GM13977 (cell line): ENCODE results near the gene RGS7.

Source experiments
- DNase-seq: peaks from one replicate; pipeline ENCODE4 v3.0.0; 2012; ENCODE audit warnings: low spot score
- in situ Hi-C: fragments of 300-500 bp; cut with MboI; formaldehyde crosslinking; loops from one replicate; pipeline ENCODE4 v1.12.0; 2022; ENCODE audit warnings: low sequenced_read_pairs, low pct_unique_long_range_greater_than_20kb, mixed read lengths, inconsistent platforms; ENCODE audit not compliant: unreplicated experiment
- TF ChIP-seq, protein P1 (sequence below): IDR thresholded peaks from 2 replicates; pipeline ENCODE4 v1.5.1; 2012; ENCODE audit warnings: mild to moderate bottlenecking, control low read depth; ENCODE audit not compliant: insufficient read depth; ENCODE audit errors: extremely low read depth, missing control alignments

Gene RGS7

DNA sequence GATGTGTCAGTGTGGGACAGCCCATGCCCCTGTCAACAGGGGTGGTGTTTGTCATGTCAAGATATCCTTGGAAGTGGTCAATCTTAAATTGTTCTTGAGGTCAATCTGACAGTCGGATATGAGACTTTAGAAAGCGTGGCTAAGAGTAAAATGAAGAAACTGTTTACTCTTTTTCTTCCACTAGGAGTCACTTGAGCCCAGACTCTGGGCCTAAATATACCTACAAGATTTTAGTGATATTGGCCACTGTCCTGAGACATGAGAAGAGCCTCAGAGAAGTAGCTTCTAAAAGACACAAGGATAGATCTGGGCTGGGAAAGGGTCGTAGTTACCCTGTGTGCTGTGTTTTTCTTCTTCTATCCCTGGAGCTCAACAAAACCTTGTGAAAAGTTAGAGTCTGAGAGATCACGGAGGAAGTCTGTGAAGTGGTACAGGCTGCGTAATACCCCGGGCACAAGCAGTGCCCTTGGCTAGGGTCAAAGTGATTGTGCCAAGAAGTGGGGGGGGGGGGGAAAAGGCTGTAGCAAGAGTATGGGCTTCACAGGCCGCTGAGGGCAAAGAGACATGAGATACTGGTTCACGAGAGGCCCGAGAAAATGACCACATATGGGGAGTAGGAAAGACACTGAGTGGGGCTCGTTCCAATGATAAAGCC lies 389.8 kb downstream of the RGS7 start:
- no peak for DNase-seq
- TF ChIP-seq, protein P1, sequence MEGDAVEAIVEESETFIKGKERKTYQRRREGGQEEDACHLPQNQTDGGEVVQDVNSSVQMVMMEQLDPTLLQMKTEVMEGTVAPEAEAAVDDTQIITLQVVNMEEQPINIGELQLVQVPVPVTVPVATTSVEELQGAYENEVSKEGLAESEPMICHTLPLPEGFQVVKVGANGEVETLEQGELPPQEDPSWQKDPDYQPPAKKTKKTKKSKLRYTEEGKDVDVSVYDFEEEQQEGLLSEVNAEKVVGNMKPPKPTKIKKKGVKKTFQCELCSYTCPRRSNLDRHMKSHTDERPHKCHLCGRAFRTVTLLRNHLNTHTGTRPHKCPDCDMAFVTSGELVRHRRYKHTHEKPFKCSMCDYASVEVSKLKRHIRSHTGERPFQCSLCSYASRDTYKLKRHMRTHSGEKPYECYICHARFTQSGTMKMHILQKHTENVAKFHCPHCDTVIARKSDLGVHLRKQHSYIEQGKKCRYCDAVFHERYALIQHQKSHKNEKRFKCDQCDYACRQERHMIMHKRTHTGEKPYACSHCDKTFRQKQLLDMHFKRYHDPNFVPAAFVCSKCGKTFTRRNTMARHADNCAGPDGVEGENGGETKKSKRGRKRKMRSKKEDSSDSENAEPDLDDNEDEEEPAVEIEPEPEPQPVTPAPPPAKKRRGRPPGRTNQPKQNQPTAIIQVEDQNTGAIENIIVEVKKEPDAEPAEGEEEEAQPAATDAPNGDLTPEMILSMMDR = peak; percentile 5
- in situ Hi-C loops = no loop called here

DNA sequence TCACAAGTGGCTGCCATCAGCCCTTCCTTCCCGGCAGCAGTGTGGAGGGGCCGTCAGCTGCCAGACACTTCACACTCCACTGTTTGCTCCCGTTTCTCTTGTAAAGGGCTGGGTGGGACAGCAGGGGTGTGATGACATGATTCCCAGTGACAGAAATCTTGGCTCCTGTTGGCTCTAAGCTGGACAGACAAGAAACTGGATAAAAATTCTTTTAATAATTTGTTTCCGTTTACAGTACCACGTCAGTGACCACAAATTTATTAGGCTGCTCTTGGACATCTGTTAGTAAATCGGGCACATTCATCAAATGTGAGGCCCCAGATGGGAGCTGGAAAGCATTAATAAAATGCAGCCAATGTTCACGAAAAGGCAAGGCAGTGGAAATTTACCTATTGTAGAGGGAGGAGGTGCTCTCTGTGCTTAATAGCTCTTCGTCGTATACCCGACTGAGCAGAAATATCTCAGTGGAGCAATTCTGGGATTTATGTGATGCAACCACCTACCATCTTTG lies 391.4 kb downstream of the RGS7 start:
- in situ Hi-C loops = no loop called here

DNA sequence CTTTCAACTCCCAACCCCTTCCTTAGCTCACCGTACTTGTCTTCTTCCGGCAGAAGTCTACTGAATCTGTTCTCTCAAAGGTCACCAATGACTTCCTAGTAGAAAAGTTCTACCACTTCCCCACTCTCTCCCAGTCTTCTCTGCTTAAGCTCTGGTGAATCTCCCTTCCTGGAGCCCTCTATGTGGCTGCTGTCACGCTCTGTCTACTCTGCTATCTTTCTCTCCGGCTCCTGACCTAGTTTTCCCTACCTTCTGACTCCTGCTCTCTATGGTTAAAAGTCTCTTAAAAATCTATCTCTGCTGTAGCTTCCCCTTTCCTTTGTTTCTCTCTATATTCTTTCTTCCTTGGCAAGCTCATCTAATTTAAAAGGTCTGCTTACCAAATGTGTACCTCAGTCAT lies 394.9 kb downstream of the RGS7 start:
- DNase-seq = no peak
- TF ChIP-seq, protein P1 = no peak
- in situ Hi-C loops = no loop called here

More for the DNA sequence above, 391.4 kb downstream of the RGS7 start:
- no peak for DNase-seq
- TF ChIP-seq, protein P1 = no peak

DNA sequence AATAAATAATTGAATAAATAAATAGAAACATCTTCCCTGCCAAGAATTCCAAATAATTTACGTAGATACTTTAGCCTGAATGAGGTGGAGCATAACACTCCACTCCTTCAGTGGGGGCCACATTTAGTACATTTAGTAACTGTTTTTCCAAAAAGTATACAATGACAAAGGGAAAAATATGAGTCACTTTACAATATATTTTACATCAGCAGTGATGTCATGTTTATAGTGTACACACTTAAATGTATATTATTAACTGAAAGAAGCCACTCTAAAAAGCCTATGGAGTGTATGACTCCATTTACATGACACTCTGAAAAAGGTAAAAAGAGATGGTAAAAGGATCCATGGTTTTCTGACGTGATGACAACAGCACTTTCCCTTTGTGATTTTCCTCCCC lies 400.6 kb downstream of the RGS7 start:
- TF ChIP-seq, protein P1 = no peak
- no peak for DNase-seq
- in situ Hi-C loops = no loop called here

DNA sequence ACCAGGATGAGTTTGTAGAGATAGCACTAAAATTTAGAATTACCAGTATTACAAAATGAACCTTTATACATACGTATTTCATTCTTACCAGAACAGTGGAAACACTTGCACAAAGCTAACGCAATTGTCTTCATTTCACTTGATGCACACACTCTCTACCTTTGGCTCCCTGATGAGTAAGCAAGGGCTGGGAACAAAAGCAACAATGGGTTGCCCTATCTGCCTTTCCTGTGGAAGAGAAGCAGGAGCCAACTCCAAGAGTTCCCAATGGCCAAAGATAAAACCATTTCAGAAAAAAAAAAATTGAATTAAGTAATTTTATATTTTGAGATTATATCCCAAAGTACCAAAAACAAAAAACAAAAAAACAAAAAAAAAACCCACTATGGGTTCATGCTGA lies 401.0 kb downstream of the RGS7 start:
- TF ChIP-seq, protein P1 = no peak
- DNase-seq = no peak
- in situ Hi-C loops = no loop called here

DNA sequence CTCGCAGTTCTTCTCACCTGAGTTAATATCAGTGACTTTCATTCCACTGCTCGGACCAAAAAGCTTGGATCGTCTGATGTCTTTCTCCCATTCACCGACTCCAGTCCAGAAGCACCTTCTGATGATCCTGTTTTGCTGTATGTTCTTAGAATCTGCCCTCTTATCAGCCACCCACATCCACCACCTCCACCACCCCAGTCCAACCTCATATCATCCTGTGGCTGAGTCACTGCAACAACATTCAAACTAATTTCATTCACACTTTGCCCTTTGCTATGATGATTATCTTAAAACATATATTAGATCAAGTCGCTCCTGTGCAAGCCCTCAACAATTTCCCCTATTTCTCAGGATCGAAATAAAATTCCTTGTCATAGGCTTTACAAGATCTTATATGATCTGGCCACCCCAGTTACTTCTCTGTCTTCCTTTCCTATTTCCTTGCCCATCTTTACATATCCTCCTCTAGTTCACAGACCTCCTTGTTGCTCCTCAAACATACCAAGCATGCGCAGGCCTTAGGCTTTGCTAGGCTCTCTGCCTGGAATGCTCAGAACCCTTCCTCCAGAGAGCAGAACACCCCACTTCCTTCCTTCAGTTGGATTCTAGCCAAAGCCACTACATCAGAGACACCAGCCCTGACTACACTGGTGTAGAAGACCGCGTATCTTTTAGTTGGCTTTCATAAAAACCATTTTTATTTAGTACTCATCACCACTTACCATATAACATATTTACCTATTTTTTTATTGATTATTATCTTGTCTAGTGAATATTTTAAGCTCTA lies 409.4 kb downstream of the RGS7 start:
- no peak for DNase-seq
- in situ Hi-C loops = no loop called here
- TF ChIP-seq, protein P1 = no peak
